ENCODE results near the gene CACNA2D4.

CACNA2D4 gene

DNA sequence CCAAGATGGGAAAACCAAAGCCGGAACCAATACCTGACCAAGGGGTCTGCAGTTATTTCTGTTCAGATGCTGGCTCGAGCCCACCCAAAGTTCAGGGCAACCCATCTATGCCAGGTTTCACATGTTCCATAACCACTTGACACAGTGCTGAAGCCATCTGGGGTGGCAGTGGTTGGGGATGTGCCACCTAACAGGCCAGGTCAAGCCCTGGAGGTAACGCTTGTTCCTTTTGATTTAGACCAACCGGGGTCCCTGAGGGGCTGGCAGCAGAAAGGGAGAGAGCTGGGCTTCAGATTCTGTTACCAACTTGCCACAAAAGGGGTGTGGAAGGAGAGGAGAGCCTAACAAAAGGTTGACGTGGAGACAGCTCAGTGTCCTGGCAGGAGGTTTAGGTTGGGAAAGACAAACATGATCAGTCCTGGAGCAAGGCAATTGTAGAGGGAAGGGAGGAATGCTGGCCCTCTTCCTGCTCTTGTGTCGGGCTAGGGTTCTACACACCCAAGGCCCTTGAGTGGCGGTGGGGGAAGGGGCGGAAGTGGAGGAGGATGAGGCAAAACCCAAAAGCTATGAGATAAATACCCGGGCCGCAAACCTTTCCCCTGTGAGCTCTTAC is 31.9 kb downstream of the CACNA2D4 start:
- H3K4me3 ChIP-seq (replicated peaks; ENCODE audit: insufficient read depth, low read length): no peak overlapping the region
- no peak overlapping the region for H3K27ac ChIP-seq (replicated peaks)
- DNase-seq (ENCODE audit: low read depth in 1 of 2, low spot score in 1 of 2): no peak
- H3K27me3 ChIP-seq (ENCODE audit: insufficient read depth, poor library complexity, severe bottlenecking): no peaks in the 10 kb centered on the region
- TF ChIP-seq GABPA (IDR thresholded peaks at IDR 0.05; ENCODE audit: low read depth) (no peak), REST (IDR thresholded peaks at IDR 0.05; ENCODE audit: insufficient replicate concordance, low read depth) (no peak)

GRCh38 chr12:1885599-1886245 is 32.7 kb downstream of the CACNA2D4 start:
- no peak for DNase-seq (ENCODE audit: low read depth in 1 of 2, low spot score in 1 of 2)
- TF ChIP-seq GABPA (IDR thresholded peaks at IDR 0.05; ENCODE audit: low read depth) (no peak), POLR2AphosphoS5 (IDR thresholded peaks at IDR 0.05; ENCODE audit: low read depth) (no peak), REST (IDR thresholded peaks at IDR 0.05; ENCODE audit: insufficient replicate concordance, low read depth) (no peak), SPI1 (IDR thresholded peaks at IDR 0.05; ENCODE audit: borderline replicate concordance, low read depth) (no peak)
- TF ChIP-seq, protein P1, sequence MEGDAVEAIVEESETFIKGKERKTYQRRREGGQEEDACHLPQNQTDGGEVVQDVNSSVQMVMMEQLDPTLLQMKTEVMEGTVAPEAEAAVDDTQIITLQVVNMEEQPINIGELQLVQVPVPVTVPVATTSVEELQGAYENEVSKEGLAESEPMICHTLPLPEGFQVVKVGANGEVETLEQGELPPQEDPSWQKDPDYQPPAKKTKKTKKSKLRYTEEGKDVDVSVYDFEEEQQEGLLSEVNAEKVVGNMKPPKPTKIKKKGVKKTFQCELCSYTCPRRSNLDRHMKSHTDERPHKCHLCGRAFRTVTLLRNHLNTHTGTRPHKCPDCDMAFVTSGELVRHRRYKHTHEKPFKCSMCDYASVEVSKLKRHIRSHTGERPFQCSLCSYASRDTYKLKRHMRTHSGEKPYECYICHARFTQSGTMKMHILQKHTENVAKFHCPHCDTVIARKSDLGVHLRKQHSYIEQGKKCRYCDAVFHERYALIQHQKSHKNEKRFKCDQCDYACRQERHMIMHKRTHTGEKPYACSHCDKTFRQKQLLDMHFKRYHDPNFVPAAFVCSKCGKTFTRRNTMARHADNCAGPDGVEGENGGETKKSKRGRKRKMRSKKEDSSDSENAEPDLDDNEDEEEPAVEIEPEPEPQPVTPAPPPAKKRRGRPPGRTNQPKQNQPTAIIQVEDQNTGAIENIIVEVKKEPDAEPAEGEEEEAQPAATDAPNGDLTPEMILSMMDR (IDR thresholded peaks at IDR 0.05; ENCODE audit: insufficient read depth, low read length): no peak
- H3K27ac ChIP-seq (replicated peaks): no peak overlapping the region
- H3K27me3 ChIP-seq (ENCODE audit: insufficient read depth, poor library complexity, severe bottlenecking): no peaks in the 10 kb centered on the region
- no peak overlapping the region for H3K4me3 ChIP-seq (replicated peaks; ENCODE audit: insufficient read depth, low read length)

DNA sequence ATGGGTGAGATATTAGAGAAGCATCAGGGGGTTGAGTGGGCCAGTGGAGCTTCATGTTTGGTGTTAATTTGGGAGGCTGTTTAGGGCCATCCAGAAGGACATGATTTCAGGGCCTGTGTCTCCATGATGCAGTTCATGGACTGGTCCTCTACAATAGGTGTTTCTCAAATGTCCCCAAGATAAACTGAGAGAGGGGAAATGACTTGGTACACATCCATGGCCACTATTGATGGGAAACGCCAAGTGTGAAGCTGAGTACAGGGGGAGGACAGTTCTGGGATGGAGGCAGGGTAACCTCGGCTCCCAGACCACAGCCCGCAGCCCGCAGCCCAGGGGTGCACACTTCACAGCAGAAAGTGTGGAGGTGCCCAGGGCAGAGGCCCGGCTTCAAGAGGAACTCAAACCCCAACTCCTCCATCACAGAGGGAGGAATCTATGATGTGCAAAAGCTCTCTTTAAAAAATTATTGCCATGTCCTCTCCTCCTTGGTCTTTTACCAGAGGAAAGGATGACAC is 33.3 kb downstream of the CACNA2D4 start:
- Histone ChIP-seq H3K27ac (replicated peaks) (no peak overlapping the region), H3K27me3 (ENCODE audit: insufficient read depth, poor library complexity, severe bottlenecking) (no peaks in the 10 kb centered on the region), H3K4me3 (replicated peaks; ENCODE audit: insufficient read depth, low read length) (no peak overlapping the region)
- no peak for DNase-seq (ENCODE audit: low read depth in 1 of 2, low spot score in 1 of 2)
- TF ChIP-seq, protein P1 (IDR thresholded peaks at IDR 0.05; ENCODE audit: insufficient read depth, low read length): no peak
- TF ChIP-seq GABPA (IDR thresholded peaks at IDR 0.05; ENCODE audit: low read depth) (no peak), REST (IDR thresholded peaks at IDR 0.05; ENCODE audit: insufficient replicate concordance, low read depth) (no peak), SPI1 (IDR thresholded peaks at IDR 0.05; ENCODE audit: borderline replicate concordance, low read depth) (no peak), POLR2AphosphoS5 (IDR thresholded peaks at IDR 0.05; ENCODE audit: low read depth) (no peak)
